ENCODE results near the gene SV2C. TPM values are rescaled to one million over a fixed set of nuclear protein-coding genes. Genes with fewer than 3 reads are reported as not detected.

Gene SV2C
- total and polyA plus RNA-seq, 10 of the 15 experiments (the other 5 are each of a cell fraction or from before 2014, with no cell fraction given) = under 0.01 to 1.1 (median 0.63) TPM

DNA sequence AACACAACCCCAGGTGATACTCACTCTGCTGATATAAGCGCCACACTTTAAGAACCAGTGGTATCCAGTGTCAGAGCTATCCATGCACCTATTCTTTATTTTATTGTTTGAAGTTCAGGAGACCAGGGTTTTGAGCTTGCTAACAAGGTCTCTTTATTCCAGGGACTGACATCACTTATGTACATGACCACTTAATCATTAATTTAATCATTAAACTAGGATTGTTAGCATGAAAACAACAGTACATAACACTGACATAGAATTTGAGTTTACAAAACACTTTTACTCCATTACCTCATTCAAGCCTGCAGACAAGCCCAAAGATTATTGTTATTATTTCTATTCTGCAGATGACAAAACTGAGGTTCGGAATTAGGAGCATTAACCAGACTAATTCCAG is 168.5 kb downstream of the SV2C start (continued):
- TF ChIP-seq, protein P1, sequence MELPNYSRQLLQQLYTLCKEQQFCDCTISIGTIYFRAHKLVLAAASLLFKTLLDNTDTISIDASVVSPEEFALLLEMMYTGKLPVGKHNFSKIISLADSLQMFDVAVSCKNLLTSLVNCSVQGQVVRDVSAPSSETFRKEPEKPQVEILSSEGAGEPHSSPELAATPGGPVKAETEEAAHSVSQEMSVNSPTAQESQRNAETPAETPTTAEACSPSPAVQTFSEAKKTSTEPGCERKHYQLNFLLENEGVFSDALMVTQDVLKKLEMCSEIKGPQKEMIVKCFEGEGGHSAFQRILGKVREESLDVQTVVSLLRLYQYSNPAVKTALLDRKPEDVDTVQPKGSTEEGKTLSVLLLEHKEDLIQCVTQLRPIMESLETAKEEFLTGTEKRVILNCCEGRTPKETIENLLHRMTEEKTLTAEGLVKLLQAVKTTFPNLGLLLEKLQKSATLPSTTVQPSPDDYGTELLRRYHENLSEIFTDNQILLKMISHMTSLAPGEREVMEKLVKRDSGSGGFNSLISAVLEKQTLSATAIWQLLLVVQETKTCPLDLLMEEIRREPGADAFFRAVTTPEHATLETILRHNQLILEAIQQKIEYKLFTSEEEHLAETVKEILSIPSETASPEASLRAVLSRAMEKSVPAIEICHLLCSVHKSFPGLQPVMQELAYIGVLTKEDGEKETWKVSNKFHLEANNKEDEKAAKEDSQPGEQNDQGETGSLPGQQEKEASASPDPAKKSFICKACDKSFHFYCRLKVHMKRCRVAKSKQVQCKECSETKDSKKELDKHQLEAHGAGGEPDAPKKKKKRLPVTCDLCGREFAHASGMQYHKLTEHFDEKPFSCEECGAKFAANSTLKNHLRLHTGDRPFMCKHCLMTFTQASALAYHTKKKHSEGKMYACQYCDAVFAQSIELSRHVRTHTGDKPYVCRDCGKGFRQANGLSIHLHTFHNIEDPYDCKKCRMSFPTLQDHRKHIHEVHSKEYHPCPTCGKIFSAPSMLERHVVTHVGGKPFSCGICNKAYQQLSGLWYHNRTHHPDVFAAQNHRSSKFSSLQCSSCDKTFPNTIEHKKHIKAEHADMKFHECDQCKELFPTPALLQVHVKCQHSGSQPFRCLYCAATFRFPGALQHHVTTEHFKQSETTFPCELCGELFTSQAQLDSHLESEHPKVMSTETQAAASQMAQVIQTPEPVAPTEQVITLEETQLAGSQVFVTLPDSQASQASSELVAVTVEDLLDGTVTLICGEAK (IDR thresholded peaks at IDR 0.05; ENCODE audit: borderline replicate concordance) = no peak
- TF ChIP-seq MEF2A (IDR thresholded peaks at IDR 0.05; ENCODE audit: insufficient read depth, low read depth, low read length) = no peak
- TF ChIP-seq, protein P2, sequence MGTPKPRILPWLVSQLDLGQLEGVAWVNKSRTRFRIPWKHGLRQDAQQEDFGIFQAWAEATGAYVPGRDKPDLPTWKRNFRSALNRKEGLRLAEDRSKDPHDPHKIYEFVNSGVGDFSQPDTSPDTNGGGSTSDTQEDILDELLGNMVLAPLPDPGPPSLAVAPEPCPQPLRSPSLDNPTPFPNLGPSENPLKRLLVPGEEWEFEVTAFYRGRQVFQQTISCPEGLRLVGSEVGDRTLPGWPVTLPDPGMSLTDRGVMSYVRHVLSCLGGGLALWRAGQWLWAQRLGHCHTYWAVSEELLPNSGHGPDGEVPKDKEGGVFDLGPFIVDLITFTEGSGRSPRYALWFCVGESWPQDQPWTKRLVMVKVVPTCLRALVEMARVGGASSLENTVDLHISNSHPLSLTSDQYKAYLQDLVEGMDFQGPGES (IDR thresholded peaks at IDR 0.05) = no peak

DNA sequence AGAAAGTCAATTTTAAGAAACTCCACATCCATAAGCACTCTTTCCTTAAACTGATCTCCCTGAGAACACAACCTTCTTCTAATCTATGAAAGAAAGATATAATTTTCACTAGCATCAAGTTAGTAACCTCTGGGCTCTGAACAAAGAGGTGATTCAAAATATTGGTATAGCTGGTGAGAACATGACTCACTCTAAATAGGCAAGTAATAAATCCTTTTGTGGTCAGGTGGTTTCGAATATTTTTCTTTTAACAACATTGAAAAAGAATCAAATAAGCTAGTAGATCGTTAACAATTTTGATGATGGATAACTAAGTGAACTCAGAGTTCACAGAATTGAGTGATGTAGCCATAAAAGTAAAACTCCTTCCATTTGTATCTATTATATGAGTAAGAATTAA is 169.3 kb downstream of the SV2C start:
- no peaks in the 10 kb centered on the region for H3K9me3 ChIP-seq (replicated peaks; ENCODE audit: control insufficient read depth, insufficient read depth, low read length)
- in situ Hi-C loops (cut with MboI) = loop anchor here (5.0 kb wide), 1 partner anchor 515 kb away; no protein-coding TSS in a partner anchor
- H4K20me1 ChIP-seq (ENCODE audit: control insufficient read depth, insufficient read depth) = no peaks in the 10 kb centered on the region
- CTCF ChIA-PET = interaction anchor here (0.6 to 2.8 kb wide), 2 partner anchors 373 to 517 kb away, joined by 3 to 9 read pairs; no protein-coding TSS in a partner anchor
- no peaks in the 10 kb centered on the region for H3K79me2 ChIP-seq (ENCODE audit: control insufficient read depth, insufficient read depth, low read length)
- ATAC-seq (no peak), FAIRE-seq (no peak), DNase-seq (ENCODE audit: low read depth, low spot score) (no peak)
- POLR2A ChIA-PET = no interaction called here
- intact Hi-C loops (cut with micrococcal nuclease; ENCODE audit: unreplicated experiment) = loop anchor here (10.0 kb wide), 2 partner anchors 248 to 1318 kb away; no protein-coding TSS in a partner anchor
- RAD21 ChIA-PET (ENCODE audit: unreplicated experiment) = no interaction called here
- H3K27ac ChIP-seq (ENCODE audit: control insufficient read depth, insufficient read depth) = no peak overlapping the region
- peaks cover 3% of the 10 kb centered on the region; the same call in 1 of the 2 replicates for H3K4me1 ChIP-seq (ENCODE audit: control insufficient read depth, insufficient read depth, low read length)
- no peaks in the 10 kb centered on the region for H3K27me3 ChIP-seq (replicated peaks in 1 of 2; ENCODE audit: control insufficient read depth in 2 of 2, insufficient read depth in 2 of 2, low read length in 1 of 2)
- WGBS (ENCODE audit: insufficient coverage, insufficient replicate concordance, low lambda C conversion rate, missing lambda C conversion rate) = 0% methylated on average over 2 of the region's 2 CpGs
- no peaks in the 10 kb centered on the region for H3K36me3 ChIP-seq (ENCODE audit: control insufficient read depth in 2 of 2, insufficient read depth in 2 of 2, low read length in 1 of 2)
- H3K4me3 ChIP-seq = no peak overlapping the region
- H3K4me2 ChIP-seq (ENCODE audit: control insufficient read depth, insufficient read depth) = no peak overlapping the region
- H2AFZ ChIP-seq (ENCODE audit: control insufficient read depth, low read depth, low read length) = no peak overlapping the region
- SMC1A ChIA-PET (ENCODE audit: uncharacterized antibody, unreplicated experiment) = interaction anchor here (1.0 kb wide), 1 partner anchor 178 kb away, joined by 4 read pairs; no protein-coding TSS in a partner anchor
- H3K9ac ChIP-seq (ENCODE audit: control insufficient read depth, insufficient read depth, low read length) = no peak overlapping the region
- no TSS peak for BruUV-seq (replicated peaks)
- TF ChIP-seq RUNX3 (IDR thresholded peaks at IDR 0.05; ENCODE audit: low read length) = no peak
- no peak for TF ChIP-seq CREM (IDR thresholded peaks at IDR 0.05; ENCODE audit: low read depth)
- TF ChIP-seq EED (IDR thresholded peaks at IDR 0.05; ENCODE audit: low read depth) = no peak
- TF ChIP-seq, protein P3, sequence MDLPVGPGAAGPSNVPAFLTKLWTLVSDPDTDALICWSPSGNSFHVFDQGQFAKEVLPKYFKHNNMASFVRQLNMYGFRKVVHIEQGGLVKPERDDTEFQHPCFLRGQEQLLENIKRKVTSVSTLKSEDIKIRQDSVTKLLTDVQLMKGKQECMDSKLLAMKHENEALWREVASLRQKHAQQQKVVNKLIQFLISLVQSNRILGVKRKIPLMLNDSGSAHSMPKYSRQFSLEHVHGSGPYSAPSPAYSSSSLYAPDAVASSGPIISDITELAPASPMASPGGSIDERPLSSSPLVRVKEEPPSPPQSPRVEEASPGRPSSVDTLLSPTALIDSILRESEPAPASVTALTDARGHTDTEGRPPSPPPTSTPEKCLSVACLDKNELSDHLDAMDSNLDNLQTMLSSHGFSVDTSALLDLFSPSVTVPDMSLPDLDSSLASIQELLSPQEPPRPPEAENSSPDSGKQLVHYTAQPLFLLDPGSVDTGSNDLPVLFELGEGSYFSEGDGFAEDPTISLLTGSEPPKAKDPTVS (IDR thresholded peaks at IDR 0.05; ENCODE audit: low read depth, low read length) = no peak
- no peak for TF ChIP-seq TARDBP (IDR thresholded peaks at IDR 0.05; ENCODE audit: borderline replicate concordance)
- no peak for TF ChIP-seq BACH1 (IDR thresholded peaks at IDR 0.05; ENCODE audit: borderline replicate concordance)
- TF ChIP-seq TBL1XR1 (IDR thresholded peaks at IDR 0.05; ENCODE audit: low read depth, low read length) = no peak
- TF ChIP-seq, protein P4, sequence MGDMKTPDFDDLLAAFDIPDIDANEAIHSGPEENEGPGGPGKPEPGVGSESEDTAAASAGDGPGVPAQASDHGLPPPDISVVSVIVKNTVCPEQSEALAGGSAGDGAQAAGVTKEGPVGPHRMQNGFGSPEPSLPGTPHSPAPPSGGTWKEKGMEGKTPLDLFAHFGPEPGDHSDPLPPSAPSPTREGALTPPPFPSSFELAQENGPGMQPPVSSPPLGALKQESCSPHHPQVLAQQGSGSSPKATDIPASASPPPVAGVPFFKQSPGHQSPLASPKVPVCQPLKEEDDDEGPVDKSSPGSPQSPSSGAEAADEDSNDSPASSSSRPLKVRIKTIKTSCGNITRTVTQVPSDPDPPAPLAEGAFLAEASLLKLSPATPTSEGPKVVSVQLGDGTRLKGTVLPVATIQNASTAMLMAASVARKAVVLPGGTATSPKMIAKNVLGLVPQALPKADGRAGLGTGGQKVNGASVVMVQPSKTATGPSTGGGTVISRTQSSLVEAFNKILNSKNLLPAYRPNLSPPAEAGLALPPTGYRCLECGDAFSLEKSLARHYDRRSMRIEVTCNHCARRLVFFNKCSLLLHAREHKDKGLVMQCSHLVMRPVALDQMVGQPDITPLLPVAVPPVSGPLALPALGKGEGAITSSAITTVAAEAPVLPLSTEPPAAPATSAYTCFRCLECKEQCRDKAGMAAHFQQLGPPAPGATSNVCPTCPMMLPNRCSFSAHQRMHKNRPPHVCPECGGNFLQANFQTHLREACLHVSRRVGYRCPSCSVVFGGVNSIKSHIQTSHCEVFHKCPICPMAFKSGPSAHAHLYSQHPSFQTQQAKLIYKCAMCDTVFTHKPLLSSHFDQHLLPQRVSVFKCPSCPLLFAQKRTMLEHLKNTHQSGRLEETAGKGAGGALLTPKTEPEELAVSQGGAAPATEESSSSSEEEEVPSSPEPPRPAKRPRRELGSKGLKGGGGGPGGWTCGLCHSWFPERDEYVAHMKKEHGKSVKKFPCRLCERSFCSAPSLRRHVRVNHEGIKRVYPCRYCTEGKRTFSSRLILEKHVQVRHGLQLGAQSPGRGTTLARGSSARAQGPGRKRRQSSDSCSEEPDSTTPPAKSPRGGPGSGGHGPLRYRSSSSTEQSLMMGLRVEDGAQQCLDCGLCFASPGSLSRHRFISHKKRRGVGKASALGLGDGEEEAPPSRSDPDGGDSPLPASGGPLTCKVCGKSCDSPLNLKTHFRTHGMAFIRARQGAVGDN (IDR thresholded peaks at IDR 0.05) = no peak
- no peak for TF ChIP-seq NFYB (IDR thresholded peaks at IDR 0.05; ENCODE audit: insufficient read depth, low read depth, low read length)
- no peak for TF ChIP-seq ZNF622 (IDR thresholded peaks at IDR 0.05)
